Measurements from ENCODE around the gene OPN1MW3.
"Not testable (repeated sequence)": the region's sequence is repeated elsewhere in the genome, so short reads cannot be mapped to it uniquely, and the experiment has no call there.

DNA sequence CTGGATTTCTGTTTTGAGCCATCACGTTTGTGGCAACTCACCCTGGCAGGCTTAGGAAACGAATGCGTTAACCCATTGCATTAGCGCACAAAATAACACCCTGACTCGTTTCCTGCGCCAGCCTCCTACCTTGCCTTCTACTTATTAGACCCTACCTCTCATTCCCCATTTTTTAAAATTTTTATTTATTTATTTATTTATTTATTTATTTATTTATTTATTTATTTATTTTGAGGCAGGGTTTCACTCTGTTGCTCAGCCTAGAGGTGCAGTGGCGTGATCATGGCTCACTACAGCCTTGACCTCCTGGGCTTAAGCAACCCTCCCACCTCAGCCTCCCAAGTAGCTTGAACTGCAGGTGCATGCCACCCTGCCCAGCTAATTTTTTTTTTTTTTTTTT, 45.6 kb downstream of the OPN1MW3 start:
- TF ChIP-seq, protein P1, sequence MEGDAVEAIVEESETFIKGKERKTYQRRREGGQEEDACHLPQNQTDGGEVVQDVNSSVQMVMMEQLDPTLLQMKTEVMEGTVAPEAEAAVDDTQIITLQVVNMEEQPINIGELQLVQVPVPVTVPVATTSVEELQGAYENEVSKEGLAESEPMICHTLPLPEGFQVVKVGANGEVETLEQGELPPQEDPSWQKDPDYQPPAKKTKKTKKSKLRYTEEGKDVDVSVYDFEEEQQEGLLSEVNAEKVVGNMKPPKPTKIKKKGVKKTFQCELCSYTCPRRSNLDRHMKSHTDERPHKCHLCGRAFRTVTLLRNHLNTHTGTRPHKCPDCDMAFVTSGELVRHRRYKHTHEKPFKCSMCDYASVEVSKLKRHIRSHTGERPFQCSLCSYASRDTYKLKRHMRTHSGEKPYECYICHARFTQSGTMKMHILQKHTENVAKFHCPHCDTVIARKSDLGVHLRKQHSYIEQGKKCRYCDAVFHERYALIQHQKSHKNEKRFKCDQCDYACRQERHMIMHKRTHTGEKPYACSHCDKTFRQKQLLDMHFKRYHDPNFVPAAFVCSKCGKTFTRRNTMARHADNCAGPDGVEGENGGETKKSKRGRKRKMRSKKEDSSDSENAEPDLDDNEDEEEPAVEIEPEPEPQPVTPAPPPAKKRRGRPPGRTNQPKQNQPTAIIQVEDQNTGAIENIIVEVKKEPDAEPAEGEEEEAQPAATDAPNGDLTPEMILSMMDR (IDR thresholded peaks at IDR 0.05 in 4 of 5, conservative IDR thresholded peaks at IDR 0.05 in 1 of 5): not testable (repeated sequence)
- TF ChIP-seq POLR2A (IDR thresholded peaks at IDR 0.05): not testable (repeated sequence)
